Measurements from ENCODE around the gene OTUD7B.
A peak's percentile ranks its signal among the peaks of the same experiment; 100 is the strongest.
"Not testable (repeated sequence)": the region's sequence is repeated elsewhere in the genome, so short reads cannot be mapped to it uniquely, and the experiment has no call there.

OTUD7B gene

DNA sequence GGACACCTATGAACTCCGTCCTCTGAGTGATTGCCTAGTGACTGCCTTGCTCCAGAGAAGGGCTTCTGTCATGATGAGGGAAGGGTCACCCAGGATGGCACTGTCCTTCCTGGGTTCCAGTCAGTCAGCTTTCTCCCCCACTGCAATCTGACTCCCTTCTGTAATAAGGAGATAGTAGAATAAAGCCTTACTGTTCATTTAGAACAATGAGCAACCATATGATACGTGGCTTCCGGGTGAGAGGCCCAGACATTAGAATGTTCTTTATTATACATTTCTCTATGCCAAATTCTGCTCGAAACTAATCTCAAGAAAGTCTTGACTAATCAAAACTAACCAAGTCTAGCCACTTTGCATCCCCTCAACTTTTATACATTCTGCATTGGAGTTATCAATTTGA lies 65.3 kb downstream of the OTUD7B start:
- in situ Hi-C loops (cut with HindIII; ENCODE audit: low pct_ligation_motif_present, low sequenced_read_pairs), result no loop called here
- Histone ChIP-seq H3K27me3 (replicated peaks) (no peaks in the 10 kb centered on the region), H3K4me3 (ENCODE audit: low read depth, low read length) (no peak overlapping the region), H3K27ac (no peak overlapping the region), H3K36me3 (replicated peaks) (peaks cover 50% of the 10 kb centered on the region)
- no peak for DNase-seq
- TF ChIP-seq, protein P1, sequence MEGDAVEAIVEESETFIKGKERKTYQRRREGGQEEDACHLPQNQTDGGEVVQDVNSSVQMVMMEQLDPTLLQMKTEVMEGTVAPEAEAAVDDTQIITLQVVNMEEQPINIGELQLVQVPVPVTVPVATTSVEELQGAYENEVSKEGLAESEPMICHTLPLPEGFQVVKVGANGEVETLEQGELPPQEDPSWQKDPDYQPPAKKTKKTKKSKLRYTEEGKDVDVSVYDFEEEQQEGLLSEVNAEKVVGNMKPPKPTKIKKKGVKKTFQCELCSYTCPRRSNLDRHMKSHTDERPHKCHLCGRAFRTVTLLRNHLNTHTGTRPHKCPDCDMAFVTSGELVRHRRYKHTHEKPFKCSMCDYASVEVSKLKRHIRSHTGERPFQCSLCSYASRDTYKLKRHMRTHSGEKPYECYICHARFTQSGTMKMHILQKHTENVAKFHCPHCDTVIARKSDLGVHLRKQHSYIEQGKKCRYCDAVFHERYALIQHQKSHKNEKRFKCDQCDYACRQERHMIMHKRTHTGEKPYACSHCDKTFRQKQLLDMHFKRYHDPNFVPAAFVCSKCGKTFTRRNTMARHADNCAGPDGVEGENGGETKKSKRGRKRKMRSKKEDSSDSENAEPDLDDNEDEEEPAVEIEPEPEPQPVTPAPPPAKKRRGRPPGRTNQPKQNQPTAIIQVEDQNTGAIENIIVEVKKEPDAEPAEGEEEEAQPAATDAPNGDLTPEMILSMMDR (IDR thresholded peaks at IDR 0.05; ENCODE audit: low read depth, low read length, missing control alignments), result no peak

DNA sequence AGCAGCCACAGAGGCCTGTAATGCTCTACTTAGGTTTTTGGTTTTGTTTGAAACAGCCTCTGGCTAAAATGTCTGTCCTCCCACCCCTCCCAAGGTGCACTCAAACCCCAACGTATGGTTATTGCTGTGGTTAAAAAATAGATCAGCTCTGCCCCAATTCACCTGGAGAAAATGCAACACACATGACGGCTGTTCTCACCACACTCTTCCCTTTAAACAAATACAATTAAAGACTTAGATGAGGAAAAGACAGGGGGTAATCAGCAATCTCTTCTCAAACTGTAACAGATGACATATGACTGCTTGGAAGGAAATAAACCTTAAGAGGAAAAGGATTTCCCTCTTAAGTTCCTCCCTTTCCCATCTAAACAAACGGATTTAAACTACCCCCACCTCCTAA lies 67.6 kb downstream of the OTUD7B start:
- H3K36me3 ChIP-seq (replicated peaks), result peaks cover 33% of the 10 kb centered on the region
- TF ChIP-seq, protein P1 (IDR thresholded peaks at IDR 0.05; ENCODE audit: low read depth, low read length, missing control alignments), result no peak
- no peaks in the 10 kb centered on the region for H3K27me3 ChIP-seq (replicated peaks)
- H3K27ac ChIP-seq, result no peak overlapping the region
- in situ Hi-C loops (cut with HindIII; ENCODE audit: low pct_ligation_motif_present, low sequenced_read_pairs), result no loop called here
- H3K4me3 ChIP-seq (ENCODE audit: low read depth, low read length), result no peak overlapping the region
- DNase-seq, result no peak

DNA sequence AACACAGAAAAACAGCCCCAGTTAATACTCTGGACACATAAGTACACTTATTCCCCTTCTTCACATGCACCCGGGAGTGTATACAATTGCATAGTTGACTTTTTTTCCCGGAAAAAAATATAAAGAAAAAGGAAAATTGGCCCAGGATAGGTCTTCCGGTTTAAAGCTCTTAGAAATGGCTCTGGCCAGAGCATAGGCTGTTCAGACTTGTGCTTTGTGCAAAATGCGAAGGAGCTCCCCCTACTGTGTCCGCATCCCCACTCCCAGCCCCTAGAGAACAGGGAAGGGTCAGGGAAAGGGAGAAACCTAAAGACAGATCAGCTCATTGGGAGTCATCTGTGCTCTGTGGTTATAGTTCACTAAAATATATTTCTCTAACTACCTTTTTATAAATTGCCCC lies 68.3 kb downstream of the OTUD7B start:
- in situ Hi-C loops (cut with HindIII; ENCODE audit: low pct_ligation_motif_present, low sequenced_read_pairs), result no loop called here
- no peak overlapping the region for H3K4me3 ChIP-seq (ENCODE audit: low read depth, low read length)
- peaks cover 31% of the 10 kb centered on the region for H3K36me3 ChIP-seq (replicated peaks)
- H3K27me3 ChIP-seq (replicated peaks), result no peaks in the 10 kb centered on the region
- no peak overlapping the region for H3K27ac ChIP-seq
- TF ChIP-seq, protein P1 (IDR thresholded peaks at IDR 0.05; ENCODE audit: low read depth, low read length, missing control alignments), result peak; percentile 65
- no peak for DNase-seq

DNA sequence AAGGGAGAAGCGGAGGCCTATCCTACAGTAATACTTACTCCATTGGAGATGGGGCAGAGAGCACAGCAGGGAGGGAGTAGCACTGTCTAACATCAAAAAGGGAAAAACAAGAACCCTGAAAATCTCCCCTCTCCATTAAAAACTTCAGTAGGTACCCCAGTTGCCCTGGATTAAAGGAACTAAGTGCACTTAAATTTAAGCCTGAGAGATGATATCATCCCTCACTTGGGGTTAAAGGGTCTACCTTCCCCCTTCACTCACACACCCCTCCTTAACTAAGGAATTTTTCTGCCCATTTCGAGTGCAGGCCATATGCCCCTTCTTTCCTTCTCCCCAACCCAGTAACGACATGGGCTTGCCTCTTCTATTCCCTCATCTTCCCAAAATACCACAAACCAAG lies 70.1 kb downstream of the OTUD7B start:
- Histone ChIP-seq H3K4me3 (ENCODE audit: low read depth, low read length) (no peak overlapping the region), H3K27ac (no peak overlapping the region), H3K36me3 (replicated peaks) (peaks cover 23% of the 10 kb centered on the region), H3K27me3 (replicated peaks) (no peaks in the 10 kb centered on the region)
- no peak for DNase-seq
- in situ Hi-C loops (cut with HindIII; ENCODE audit: low pct_ligation_motif_present, low sequenced_read_pairs), result no loop called here
- TF ChIP-seq, protein P1 (IDR thresholded peaks at IDR 0.05; ENCODE audit: low read depth, low read length, missing control alignments), result no peak

DNA sequence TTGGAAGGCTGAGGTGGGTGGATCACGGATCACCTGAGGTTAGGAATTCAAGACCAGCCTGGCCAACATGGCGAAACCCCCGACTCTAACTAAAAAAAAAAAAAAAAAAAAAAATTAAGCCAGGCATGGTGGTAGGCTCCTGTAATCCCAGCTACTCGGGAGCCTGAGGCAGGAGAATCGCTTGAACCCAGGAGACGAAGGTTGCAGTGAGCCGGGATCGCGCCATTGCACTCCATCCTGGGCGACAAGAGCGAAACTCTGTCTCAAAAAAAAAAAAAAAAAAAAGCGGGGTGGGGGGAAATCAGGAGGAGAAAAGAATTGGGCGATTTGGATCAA lies 71.9 kb downstream of the OTUD7B start:
- DNase-seq; H3K27me3 ChIP-seq (replicated peaks); in situ Hi-C loops (cut with HindIII; ENCODE audit: low pct_ligation_motif_present, low sequenced_read_pairs); H3K36me3 ChIP-seq (replicated peaks): not testable (repeated sequence)
- Histone ChIP-seq H3K4me3 (ENCODE audit: low read depth, low read length) (peak overlapping the region; percentile 9), H3K27ac (peak overlapping the region; percentile 79)

DNA sequence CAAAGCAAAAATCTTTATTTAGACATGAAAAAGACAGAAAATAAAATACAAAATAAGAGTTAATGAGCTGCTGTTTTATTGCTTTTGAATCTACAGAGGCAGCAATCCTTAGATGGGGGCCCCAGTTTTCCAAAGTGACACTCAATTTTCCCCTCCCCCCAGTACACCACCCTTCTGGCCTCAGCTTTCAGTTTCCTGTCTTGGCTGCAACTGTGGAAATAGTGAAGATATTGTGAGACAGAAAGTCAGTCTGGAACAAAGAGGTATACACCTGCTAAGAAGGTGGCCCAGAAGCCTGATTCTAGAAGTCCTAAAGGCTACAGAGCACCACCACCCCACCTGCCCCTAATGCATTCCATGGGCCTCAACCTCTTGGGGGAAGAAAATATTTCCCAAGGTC lies 72.8 kb downstream of the OTUD7B start:
- H3K27ac ChIP-seq, result no peak overlapping the region
- no peak overlapping the region for H3K4me3 ChIP-seq (ENCODE audit: low read depth, low read length)
- H3K27me3 ChIP-seq (replicated peaks), result no peaks in the 10 kb centered on the region
- DNase-seq, result no peak
- no peaks in the 10 kb centered on the region for H3K36me3 ChIP-seq (replicated peaks)
- in situ Hi-C loops (cut with HindIII; ENCODE audit: low pct_ligation_motif_present, low sequenced_read_pairs), result no loop called here
- TF ChIP-seq, protein P1 (IDR thresholded peaks at IDR 0.05; ENCODE audit: low read depth, low read length, missing control alignments), result no peak
